ENCODE results near the gene RHEB.

The RHEB gene

GRCh38 chr7:151519765-151520418, at the start of gene RHEB:
TSS of gene RHEB (minus strand) at chr7:151519895. CDS start at chr7:151519511, 384 bp downstream.
- Mint-ChIP-seq H3K4me3 (peak within 1 kb of the TSS; percentile 87 to 96), H3K4me1 (peaks cover 45% of the 10 kb centered on the region), H3K9me3 (no peaks in the 10 kb centered on the region), H3K27ac (peak within 1 kb of the TSS; percentile 97), H3K27me3 (no peaks in the 10 kb centered on the region)
- peak; percentile 90 for ATAC-seq
- DNase-seq: peak; percentile 97 to 99

DNA sequence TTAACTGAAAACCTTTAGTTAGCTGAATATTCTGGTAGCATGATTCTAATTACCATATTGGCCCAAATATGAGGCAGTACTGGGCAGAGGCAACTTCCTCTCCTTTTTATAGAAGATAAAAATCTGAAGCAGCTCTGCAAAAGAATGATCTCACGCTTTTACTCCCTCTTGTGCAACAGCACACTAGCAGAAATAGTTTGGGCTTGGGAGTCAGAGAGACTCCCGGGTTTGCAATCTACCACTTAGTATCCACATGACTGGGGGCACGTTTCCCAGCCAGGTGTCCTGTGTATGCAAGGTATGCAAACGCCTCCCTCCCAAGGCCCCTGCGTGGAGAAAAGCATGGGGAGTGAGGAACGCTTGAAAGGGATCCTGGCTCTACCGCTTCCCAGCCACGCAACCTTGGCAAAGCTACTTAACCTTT, 47.2 kb upstream of the RHEB start:
- no peak for DNase-seq
- Mint-ChIP-seq H3K9me3 (no peaks in the 10 kb centered on the region), H3K27ac (no peak overlapping the region), H3K4me3 (no peak overlapping the region), H3K27me3 (no peaks in the 10 kb centered on the region), H3K4me1 (no peaks in the 10 kb centered on the region)
- ATAC-seq: no peak

- H3K4me1 Mint-ChIP-seq: peaks cover 4% of the 10 kb centered on the region
- no peaks in the 10 kb centered on the region for H3K27me3 Mint-ChIP-seq
- no peak overlapping the region for H3K4me3 Mint-ChIP-seq
- no peak overlapping the region for H3K27ac Mint-ChIP-seq
- DNase-seq (no peak), ATAC-seq (no peak)
- H3K9me3 Mint-ChIP-seq: no peaks in the 10 kb centered on the region
These were observed 45.8 kb upstream of the RHEB start for GRCh38 chr7:151565541-151565940.

DNA sequence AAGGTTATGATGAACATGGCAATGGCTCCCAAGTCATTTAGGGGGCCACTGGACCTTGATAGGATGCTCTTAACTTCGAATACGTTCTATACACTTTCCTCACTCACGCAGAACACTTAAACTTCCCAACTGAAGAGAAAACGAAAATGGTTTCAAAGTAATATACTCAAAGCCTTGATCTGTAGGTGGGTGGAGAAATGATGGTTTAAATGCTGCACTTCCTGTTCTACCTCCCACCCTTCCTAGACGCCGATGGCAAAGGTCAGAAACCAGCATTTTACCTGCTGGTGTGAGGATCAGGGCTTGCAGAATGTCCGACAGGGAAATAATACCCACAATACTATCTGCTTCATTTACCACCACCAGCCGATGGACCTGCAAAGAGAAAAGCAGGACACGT, 40.5 kb upstream of the RHEB start:
- H3K9me3 Mint-ChIP-seq: no peaks in the 10 kb centered on the region
- DNase-seq (peak in 1 of 2 donors; percentile 5), ATAC-seq (no peak)
- peak overlapping the region; percentile 88 to 94 for H3K27ac Mint-ChIP-seq
- H3K27me3 Mint-ChIP-seq: no peaks in the 10 kb centered on the region
- H3K4me3 Mint-ChIP-seq: peak overlapping the region; percentile 56 to 57
- peaks cover 17% of the 10 kb centered on the region for H3K4me1 Mint-ChIP-seq

- no peaks in the 10 kb centered on the region for H3K9me3 Mint-ChIP-seq
- ATAC-seq: peak; percentile 49
- H3K4me3 Mint-ChIP-seq: peak overlapping the region; percentile 56 to 57
These were observed 40.0 kb upstream of the RHEB start for GRCh38 chr7:151559557-151560183.

DNA sequence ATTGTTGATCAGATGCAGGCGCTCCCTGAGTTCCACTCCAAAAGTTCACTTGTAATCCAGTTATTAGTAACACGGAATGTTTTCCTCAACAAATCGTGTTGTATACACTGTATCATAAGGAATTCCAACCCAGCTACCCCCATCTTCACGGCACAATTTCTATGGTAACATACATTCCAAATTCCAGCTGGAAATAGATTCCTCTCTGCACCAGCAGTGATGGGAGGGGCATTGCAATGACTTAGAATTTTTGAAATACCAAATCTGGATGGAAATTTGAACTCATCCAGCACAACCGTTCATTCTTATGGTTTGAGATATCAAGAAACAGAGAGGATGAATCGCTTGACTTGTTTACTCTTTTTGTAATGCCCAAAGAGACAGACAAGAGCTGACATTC, 38.9 kb upstream of the RHEB start:
- H3K27ac Mint-ChIP-seq: no peak overlapping the region
- H3K4me3 Mint-ChIP-seq: no peak overlapping the region
- ATAC-seq: no peak
- peaks cover 17% of the 10 kb centered on the region for H3K4me1 Mint-ChIP-seq
- H3K9me3 Mint-ChIP-seq: no peaks in the 10 kb centered on the region
- no peaks in the 10 kb centered on the region for H3K27me3 Mint-ChIP-seq
- DNase-seq: no peak

More at GRCh38 chr7:151559557-151560183, 40.0 kb upstream of the RHEB start:
- Mint-ChIP-seq H3K4me1 (peaks cover 17% of the 10 kb centered on the region), H3K27me3 (no peaks in the 10 kb centered on the region), H3K27ac (peak overlapping the region; percentile 88 to 94)
- no peak for DNase-seq

DNA sequence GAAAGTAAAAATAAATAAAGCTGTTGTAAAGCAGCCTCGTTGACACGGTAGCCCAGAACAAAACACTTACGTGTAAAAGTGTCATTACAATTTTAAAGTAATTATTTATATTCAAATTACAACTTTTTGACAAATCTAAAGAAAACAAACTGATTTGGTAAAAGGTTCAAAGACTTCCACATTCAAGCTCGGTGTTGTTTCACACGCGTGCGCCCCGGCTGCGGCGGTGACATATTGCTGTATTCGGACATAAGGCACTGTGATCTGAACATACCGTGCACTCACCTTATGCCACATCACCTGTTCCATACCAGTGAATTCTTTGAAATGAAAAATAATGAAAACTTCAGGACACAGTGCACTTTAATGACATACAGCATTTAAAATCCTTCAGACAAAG, 36.9 kb upstream of the RHEB start:
- Mint-ChIP-seq H3K4me1 (peaks cover 17% of the 10 kb centered on the region), H3K4me3 (no peak overlapping the region), H3K27ac (no peak overlapping the region)

DNA sequence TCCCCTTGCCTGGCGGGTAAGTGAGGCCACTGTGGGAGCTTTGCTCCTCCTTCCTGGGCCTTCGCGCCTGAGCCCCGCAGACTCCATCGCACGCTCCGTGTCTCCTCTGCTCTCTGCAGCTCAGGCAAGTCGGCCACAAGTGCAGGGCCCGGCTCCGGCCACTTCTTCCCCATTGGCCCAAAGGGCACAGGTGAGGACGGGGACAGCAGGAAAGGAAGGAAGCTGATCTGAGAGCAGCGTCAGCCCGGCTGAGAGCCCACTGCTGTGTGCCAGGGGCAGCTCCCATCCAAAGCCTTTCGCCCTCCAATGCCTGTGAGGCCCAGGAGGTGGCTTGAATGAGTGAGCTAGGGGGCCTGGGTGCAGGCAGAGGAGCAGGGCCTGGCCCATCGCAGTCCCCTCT, 33.7 kb upstream of the RHEB start:
- H3K27ac Mint-ChIP-seq: no peak overlapping the region
- no peak for DNase-seq
- no peaks in the 10 kb centered on the region for H3K4me1 Mint-ChIP-seq
- no peak overlapping the region for H3K4me3 Mint-ChIP-seq
- H3K27me3 Mint-ChIP-seq: no peaks in the 10 kb centered on the region
- peak; percentile 9 for ATAC-seq
- no peaks in the 10 kb centered on the region for H3K9me3 Mint-ChIP-seq

More for the DNA sequence above, 36.9 kb upstream of the RHEB start:
- DNase-seq (no peak), ATAC-seq (no peak)
- Mint-ChIP-seq H3K9me3 (no peaks in the 10 kb centered on the region), H3K27me3 (no peaks in the 10 kb centered on the region)

DNA sequence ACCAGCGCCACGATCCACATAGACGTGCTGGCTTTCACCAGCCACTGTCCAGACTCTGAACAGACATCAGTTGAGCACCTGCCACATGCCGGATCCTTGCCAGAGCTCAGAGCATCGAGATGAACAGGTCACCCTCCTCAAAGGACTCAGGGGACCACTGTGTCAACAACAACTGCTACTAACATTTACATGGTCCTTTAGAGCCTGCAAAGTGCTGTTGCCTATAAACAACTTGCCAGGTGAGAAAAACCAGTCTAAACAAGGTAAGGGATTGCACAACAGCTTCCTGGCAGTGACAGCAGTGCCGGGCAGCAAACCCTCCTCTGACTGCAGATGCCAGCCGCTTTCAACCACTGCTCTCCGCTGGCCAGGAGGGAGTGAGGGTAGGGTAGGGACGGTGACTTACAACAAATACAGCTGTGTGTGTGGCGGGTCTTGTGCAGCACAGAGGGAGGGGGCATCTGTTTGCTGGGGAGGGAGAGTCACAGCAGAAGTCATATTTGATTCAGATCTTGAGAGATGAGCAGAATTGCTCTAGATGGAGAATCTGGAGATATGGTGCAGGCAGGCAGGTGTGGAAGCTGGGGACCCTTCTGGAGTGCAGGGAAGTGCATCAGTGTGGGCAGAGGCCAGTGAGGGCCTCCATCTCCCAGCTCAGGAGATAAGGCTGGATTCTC, 32.8 kb upstream of the RHEB start:
- Mint-ChIP-seq H3K9me3 (no peaks in the 10 kb centered on the region), H3K27me3 (peaks cover under 1% of the 10 kb centered on the region), H3K4me1 (no peaks in the 10 kb centered on the region), H3K4me3 (no peak overlapping the region), H3K27ac (peak overlapping the region in 1 of 2 donors; percentile 35)
- ATAC-seq (peak; percentile 28), DNase-seq (no peak)

DNA sequence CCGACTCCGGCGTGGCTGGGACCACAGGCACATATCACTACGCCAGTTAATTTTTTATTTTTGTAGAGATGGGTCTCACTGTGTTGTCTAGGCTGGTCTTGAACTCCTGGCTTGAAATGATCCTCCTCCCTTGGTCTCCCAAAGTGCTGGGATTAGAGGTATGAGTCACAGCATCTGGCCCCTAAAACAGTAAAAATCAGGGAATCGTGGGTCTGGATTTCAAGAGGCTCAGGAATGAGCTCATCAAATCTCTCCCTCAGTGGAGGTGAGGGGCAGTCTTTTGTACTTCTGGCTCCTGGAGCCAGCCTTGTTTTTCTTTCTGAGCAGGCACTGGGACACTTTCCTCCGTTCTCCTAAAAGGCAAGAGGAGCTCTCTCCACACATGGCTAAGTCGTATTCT, 32.1 kb upstream of the RHEB start:
- DNase-seq (no peak), ATAC-seq (no peak)
- Mint-ChIP-seq H3K27me3 (peaks cover 7% of the 10 kb centered on the region), H3K4me1 (no peaks in the 10 kb centered on the region), H3K9me3 (no peaks in the 10 kb centered on the region), H3K4me3 (no peak overlapping the region), H3K27ac (no peak overlapping the region)

DNA sequence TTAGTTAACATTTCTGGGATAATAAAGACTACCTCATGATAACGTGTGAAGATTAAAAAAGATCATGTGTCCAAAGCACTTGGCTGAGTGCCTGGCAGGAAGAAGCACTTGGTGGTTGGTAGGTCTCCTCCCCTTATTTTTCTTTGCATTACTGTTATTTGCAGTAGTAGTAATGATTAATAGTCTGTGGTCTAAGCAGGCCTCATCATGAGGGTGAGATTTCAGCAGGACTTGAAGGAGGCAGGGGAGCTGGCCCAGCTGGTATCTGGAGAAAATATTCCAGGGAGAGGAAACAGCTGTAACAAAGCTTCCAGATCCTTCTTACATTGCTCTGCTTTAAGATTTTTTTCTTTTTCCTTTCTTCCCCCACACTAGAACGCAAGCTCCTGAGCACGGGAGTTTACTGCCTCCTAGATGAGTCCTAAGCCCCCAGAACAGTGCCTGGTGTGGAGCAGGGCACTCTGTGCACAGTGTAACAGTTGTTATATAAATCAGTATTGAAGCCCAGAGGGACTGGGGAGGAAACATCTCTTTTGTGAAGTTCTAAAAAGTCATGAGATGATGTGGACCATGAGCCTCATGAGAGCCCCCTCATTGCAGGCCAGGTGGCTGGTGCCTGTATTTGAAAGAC, 31.1 kb upstream of the RHEB start:
- Mint-ChIP-seq H3K27ac (no peak overlapping the region), H3K9me3 (no peaks in the 10 kb centered on the region), H3K27me3 (peaks cover 18% of the 10 kb centered on the region), H3K4me3 (no peak overlapping the region), H3K4me1 (no peaks in the 10 kb centered on the region)
- ATAC-seq (no peak), DNase-seq (no peak)

DNA sequence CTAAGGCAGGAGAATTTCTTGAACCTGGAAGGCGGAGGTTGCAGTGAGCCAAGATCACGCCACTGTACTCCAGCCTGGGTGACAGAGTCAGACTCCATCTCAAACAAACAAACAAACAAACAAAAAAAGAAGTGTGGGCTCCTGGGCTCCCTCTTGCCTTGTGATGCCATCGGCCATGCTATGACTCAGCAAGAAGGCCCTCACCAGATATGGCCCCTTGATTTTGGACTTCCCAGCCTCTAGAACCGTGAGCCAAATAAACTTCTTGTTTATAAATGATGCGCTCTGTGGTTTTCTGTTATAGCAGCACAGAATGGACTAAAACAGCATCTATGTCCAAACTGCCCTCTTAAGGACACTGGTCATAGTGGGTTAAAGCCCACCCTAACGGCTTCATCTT, 29.9 kb upstream of the RHEB start:
- DNase-seq: no peak
- ATAC-seq: no peak
- Mint-ChIP-seq H3K27me3 (peaks cover 19% of the 10 kb centered on the region), H3K4me1 (no peaks in the 10 kb centered on the region), H3K9me3 (no peaks in the 10 kb centered on the region), H3K4me3 (no peak overlapping the region), H3K27ac (no peak overlapping the region)

DNA sequence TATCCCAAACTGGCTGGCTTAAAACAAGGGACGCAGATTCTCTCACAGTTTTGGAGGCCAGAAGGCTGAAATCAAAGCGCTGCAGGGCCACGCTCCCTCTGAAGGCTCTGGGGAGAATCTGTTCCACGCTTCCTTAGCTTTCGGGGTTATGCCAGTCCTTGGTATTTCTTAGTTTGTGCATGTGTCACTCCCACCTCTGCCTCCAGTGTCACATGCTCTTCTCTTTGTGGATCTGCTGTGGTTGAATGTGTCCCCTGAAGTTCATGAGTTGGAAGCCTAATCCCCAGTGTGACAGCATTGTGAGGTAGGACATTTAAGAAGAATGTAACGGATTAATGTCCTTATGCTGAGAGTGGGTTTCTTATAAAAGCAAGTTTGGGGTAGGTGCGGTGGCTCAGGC, 29.4 kb upstream of the RHEB start:
- no peaks in the 10 kb centered on the region for H3K9me3 Mint-ChIP-seq
- no peaks in the 10 kb centered on the region for H3K4me1 Mint-ChIP-seq
- ATAC-seq (no peak), DNase-seq (no peak)
- no peak overlapping the region for H3K4me3 Mint-ChIP-seq
- no peak overlapping the region for H3K27ac Mint-ChIP-seq
- H3K27me3 Mint-ChIP-seq: peaks cover 19% of the 10 kb centered on the region

DNA sequence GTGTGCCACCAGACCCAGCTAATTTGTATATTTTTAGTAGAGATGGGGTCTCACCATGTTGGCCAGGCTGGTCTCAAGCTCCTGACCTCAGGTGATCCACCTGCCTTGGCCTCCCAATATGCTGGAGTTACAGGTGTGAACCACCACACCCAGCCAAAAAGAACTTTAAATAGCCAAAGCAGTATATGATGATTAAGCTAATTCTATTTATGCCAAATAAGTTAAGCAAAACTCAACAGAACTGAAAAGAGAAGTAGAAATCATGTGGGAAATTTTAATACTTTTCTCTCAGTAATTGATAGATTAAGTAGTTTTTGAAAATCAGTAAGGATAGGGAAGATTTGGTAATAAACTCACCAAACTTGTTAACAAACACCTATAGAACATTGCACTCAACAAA, 24.5 kb upstream of the RHEB start:
- Mint-ChIP-seq H3K4me1 (no peaks in the 10 kb centered on the region), H3K27me3 (peaks cover 31% of the 10 kb centered on the region), H3K4me3 (no peak overlapping the region), H3K27ac (no peak overlapping the region), H3K9me3 (no peaks in the 10 kb centered on the region)
- no peak for DNase-seq
- no peak for ATAC-seq

- DNase-seq (no peak), ATAC-seq (no peak)
- Mint-ChIP-seq H3K9me3 (no peaks in the 10 kb centered on the region), H3K27me3 (peaks cover 40% of the 10 kb centered on the region), H3K4me1 (peaks cover 15% of the 10 kb centered on the region), H3K4me3 (no peak overlapping the region), H3K27ac (no peak overlapping the region)
These were observed 23.0 kb upstream of the RHEB start for GRCh38 chr7:151542606-151543130.
